ENCODE results near the gene LAGE3.

The LAGE3 gene

GRCh38 chrX:154519389-154519788 lies 40.3 kb upstream of the LAGE3 start:
- no peak for TF ChIP-seq REST (IDR thresholded peaks at IDR 0.05; ENCODE audit: insufficient replicate concordance, low read depth)
- no peak for TF ChIP-seq SPI1 (IDR thresholded peaks at IDR 0.05; ENCODE audit: borderline replicate concordance, low read depth)
- no peak for TF ChIP-seq CTCF (IDR thresholded peaks at IDR 0.05; ENCODE audit: insufficient read depth, low read length)
- TF ChIP-seq GABPA (IDR thresholded peaks at IDR 0.05; ENCODE audit: low read depth): no peak
- TF ChIP-seq POLR2AphosphoS5 (IDR thresholded peaks at IDR 0.05; ENCODE audit: low read depth): no peak
- DNase-seq (ENCODE audit: low read depth in 1 of 2, low spot score in 1 of 2): no peak
- Histone ChIP-seq H3K27me3 (ENCODE audit: insufficient read depth, poor library complexity, severe bottlenecking) (no peaks in the 10 kb centered on the region), H3K4me3 (replicated peaks; ENCODE audit: insufficient read depth, low read length) (no peak overlapping the region), H3K27ac (replicated peaks) (no peak overlapping the region)

- H3K27me3 ChIP-seq (ENCODE audit: insufficient read depth, poor library complexity, severe bottlenecking): no peaks in the 10 kb centered on the region
- DNase-seq (ENCODE audit: low read depth in 1 of 2, low spot score in 1 of 2): no peak
- H3K27ac ChIP-seq (replicated peaks): no peak overlapping the region
- H3K4me3 ChIP-seq (replicated peaks; ENCODE audit: insufficient read depth, low read length): no peak overlapping the region
- TF ChIP-seq GABPA (IDR thresholded peaks at IDR 0.05; ENCODE audit: low read depth) (no peak), SPI1 (IDR thresholded peaks at IDR 0.05; ENCODE audit: borderline replicate concordance, low read depth) (no peak), REST (IDR thresholded peaks at IDR 0.05; ENCODE audit: insufficient replicate concordance, low read depth) (no peak), POLR2AphosphoS5 (IDR thresholded peaks at IDR 0.05; ENCODE audit: low read depth) (no peak), CTCF (IDR thresholded peaks at IDR 0.05; ENCODE audit: insufficient read depth, low read length) (no peak)
Measured at GRCh38 chrX:154517101-154517781, 38.2 kb upstream of the LAGE3 start.

GRCh38 chrX:154516656-154517100 lies 37.6 kb upstream of the LAGE3 start:
- Histone ChIP-seq H3K27ac (replicated peaks) (peak overlapping the region; percentile 65), H3K4me3 (replicated peaks; ENCODE audit: insufficient read depth, low read length) (peak overlapping the region; percentile 53), H3K27me3 (ENCODE audit: insufficient read depth, poor library complexity, severe bottlenecking) (no peaks in the 10 kb centered on the region)
- DNase-seq (ENCODE audit: low read depth in 1 of 2, low spot score in 1 of 2): no peak
- TF ChIP-seq GABPA (IDR thresholded peaks at IDR 0.05; ENCODE audit: low read depth): no peak
- TF ChIP-seq REST (IDR thresholded peaks at IDR 0.05; ENCODE audit: insufficient replicate concordance, low read depth): no peak
- no peak for TF ChIP-seq POLR2AphosphoS5 (IDR thresholded peaks at IDR 0.05; ENCODE audit: low read depth)
- TF ChIP-seq SPI1 (IDR thresholded peaks at IDR 0.05; ENCODE audit: borderline replicate concordance, low read depth): no peak
- TF ChIP-seq CTCF (IDR thresholded peaks at IDR 0.05; ENCODE audit: insufficient read depth, low read length): no peak

Measured in HL-60 (cell line).